HEK293 (cell line): ENCODE results near the gene DSCAM.

Source experiments
- BCL6B ChIP-seq: fragments of 450-650 bp; formaldehyde crosslinking; IDR thresholded peaks from 2 replicates; pipeline ENCODE4 v1.5.1; 2017; ENCODE audit warnings: missing biosample characterization, missing genetic modification characterization
- CTCF ChIP-seq: fragments of 450-650 bp; formaldehyde crosslinking; IDR thresholded peaks from 2 replicates; pipeline ENCODE4 v1.5.1; 2016; ENCODE audit warnings: missing biosample characterization, missing genetic modification characterization
- KLF10 ChIP-seq: fragments of 450-650 bp; IDR thresholded peaks from 2 replicates; pipeline ENCODE4 v1.5.1; 2018; ENCODE audit warnings: missing biosample characterization, mild to moderate bottlenecking, missing genetic modification characterization
- RBAK ChIP-seq: fragments of 450-650 bp; formaldehyde crosslinking; IDR thresholded peaks from 2 replicates; pipeline ENCODE4 v1.5.1; 2016; ENCODE audit warnings: missing biosample characterization, missing genetic modification characterization
- REST ChIP-seq: fragments of 450-650 bp; formaldehyde crosslinking; IDR thresholded peaks from 2 replicates; pipeline ENCODE4 v1.5.1; 2016; ENCODE audit warnings: missing biosample characterization, missing genetic modification characterization
- WT1 ChIP-seq: fragments of 450-650 bp; formaldehyde crosslinking; IDR thresholded peaks from 2 replicates; pipeline ENCODE4 v1.5.1; 2016; ENCODE audit warnings: missing biosample characterization, missing genetic modification characterization
- ZBTB6 ChIP-seq: fragments of 450-650 bp; formaldehyde crosslinking; IDR thresholded peaks from 2 replicates; pipeline ENCODE4 v1.5.1; 2017; ENCODE audit warnings: missing biosample characterization, missing genetic modification characterization
- ZFHX2 ChIP-seq: fragments of 450-650 bp; formaldehyde crosslinking; conservative IDR thresholded peaks from 2 replicates; pipeline ENCODE4 v1.5.1; 2016; ENCODE audit warnings: missing biosample characterization, missing genetic modification characterization
- ZNF138 ChIP-seq: fragments of 450-650 bp; formaldehyde crosslinking; IDR thresholded peaks from 2 replicates; pipeline ENCODE4 v1.5.1; 2016; ENCODE audit warnings: missing biosample characterization, missing genetic modification characterization, borderline replicate concordance
- ZNF549 ChIP-seq: fragments of 450-650 bp; IDR thresholded peaks from 2 replicates; pipeline ENCODE4 v1.5.1; 2018; ENCODE audit warnings: missing biosample characterization, missing genetic modification characterization, mild to moderate bottlenecking, inconsistent platforms, moderate library complexity
- ZNF629 ChIP-seq: fragments of 450-650 bp; formaldehyde crosslinking; IDR thresholded peaks from 2 replicates; pipeline ENCODE4 v1.5.1; 2017; ENCODE audit warnings: missing biosample characterization, missing genetic modification characterization

GRCh38 chr21:40118527-40118926 is 728.4 kb downstream of the DSCAM start:
- TF ChIP-seq KLF10 (tag by site-specific recombination): no peak
- no peak for TF ChIP-seq RBAK (tag by site-specific recombination)
- TF ChIP-seq CTCF (tag by site-specific recombination): no peak
- no peak for TF ChIP-seq REST (tag by site-specific recombination)
- no peak for TF ChIP-seq ZFHX2 (tag by site-specific recombination)
- no peak for TF ChIP-seq BCL6B (tag by site-specific recombination)
- TF ChIP-seq ZNF629 (tag by site-specific recombination): no peak
- no peak for TF ChIP-seq ZNF138
- no peak for TF ChIP-seq ZBTB6 (tag by site-specific recombination)
- TF ChIP-seq ZNF549 (tag by site-specific recombination): no peak
- no peak for TF ChIP-seq WT1 (tag by site-specific recombination)
